G401.6 (cell line): ENCODE measurements around the gene CEP85.
"Not testable (repeated sequence)": the region's sequence is repeated elsewhere in the genome, so short reads cannot be mapped to it uniquely, and the experiment has no call there.

Source experiments
- FAIRE-seq: peaks from 2 replicates; lab custom pipeline; 2012; peaks lifted over from hg19 to GRCh38; lab: Jason Lieb, UNC

The CEP85 gene

GRCh38 chr1:26221094-26221493, 12.9 kb upstream of the CEP85 start:
- no peak for FAIRE-seq

- FAIRE-seq: no peak
These were observed 9.4 kb upstream of the CEP85 start for GRCh38 chr1:26224606-26225005.

- FAIRE-seq: no peak
These were observed 8.8 kb upstream of the CEP85 start for GRCh38 chr1:26225033-26225831.

- FAIRE-seq: not testable (repeated sequence)
These were observed 3.3 kb upstream of the CEP85 start for GRCh38 chr1:26230682-26231081.

GRCh38 chr1:26234644-26235370, 807 bp downstream of the CEP85 start:
- FAIRE-seq: no peak

- no peak for FAIRE-seq
These were observed 3.4 kb downstream of the CEP85 start for GRCh38 chr1:26237230-26237966.

GRCh38 chr1:26239936-26240335, 5.9 kb downstream of the CEP85 start:
- no peak for FAIRE-seq

- FAIRE-seq: no peak
These were observed 18.7 kb downstream of the CEP85 start for GRCh38 chr1:26252718-26253117.

- no peak for FAIRE-seq
These were observed 20.4 kb downstream of the CEP85 start for GRCh38 chr1:26254404-26254803.

- FAIRE-seq: no peak
These were observed 23.2 kb downstream of the CEP85 start for GRCh38 chr1:26257222-26257621.

- FAIRE-seq: no peak
These were observed 25.0 kb downstream of the CEP85 start for GRCh38 chr1:26259005-26259404.

GRCh38 chr1:26259578-26259977, 25.6 kb downstream of the CEP85 start:
- FAIRE-seq: no peak

- no peak for FAIRE-seq
These were observed 29.2 kb downstream of the CEP85 start for GRCh38 chr1:26263212-26263611.

GRCh38 chr1:26265405-26265804, 31.4 kb downstream of the CEP85 start:
- FAIRE-seq: no peak

GRCh38 chr1:26268290-26269197, 34.5 kb downstream of the CEP85 start:
- FAIRE-seq: no peak

- FAIRE-seq: no peak
These were observed 35.2 kb downstream of the CEP85 start for GRCh38 chr1:26269198-26269550.

GRCh38 chr1:26274801-26275425, 40.9 kb downstream of the CEP85 start:
- no peak for FAIRE-seq

GRCh38 chr1:26275580-26276431, 41.8 kb downstream of the CEP85 start:
- peak; percentile 79 for FAIRE-seq

GRCh38 chr1:26276432-26276838, 42.4 kb downstream of the CEP85 start:
- no peak for FAIRE-seq

- no peak for FAIRE-seq
These were observed 43.3 kb downstream of the CEP85 start for GRCh38 chr1:26277261-26277661.

GRCh38 chr1:26277719-26278118, 43.7 kb downstream of the CEP85 start:
- FAIRE-seq: no peak
